Measurements from ENCODE around the gene DICER1. TPM values are rescaled to one million over a fixed set of nuclear protein-coding genes. Genes with fewer than 3 reads are reported as not detected.

DICER1 gene
- polyA plus RNA-seq, 2 of the 4 experiments (the other 2 are of a cell fraction), result 14.1 to 46.3 TPM

DNA sequence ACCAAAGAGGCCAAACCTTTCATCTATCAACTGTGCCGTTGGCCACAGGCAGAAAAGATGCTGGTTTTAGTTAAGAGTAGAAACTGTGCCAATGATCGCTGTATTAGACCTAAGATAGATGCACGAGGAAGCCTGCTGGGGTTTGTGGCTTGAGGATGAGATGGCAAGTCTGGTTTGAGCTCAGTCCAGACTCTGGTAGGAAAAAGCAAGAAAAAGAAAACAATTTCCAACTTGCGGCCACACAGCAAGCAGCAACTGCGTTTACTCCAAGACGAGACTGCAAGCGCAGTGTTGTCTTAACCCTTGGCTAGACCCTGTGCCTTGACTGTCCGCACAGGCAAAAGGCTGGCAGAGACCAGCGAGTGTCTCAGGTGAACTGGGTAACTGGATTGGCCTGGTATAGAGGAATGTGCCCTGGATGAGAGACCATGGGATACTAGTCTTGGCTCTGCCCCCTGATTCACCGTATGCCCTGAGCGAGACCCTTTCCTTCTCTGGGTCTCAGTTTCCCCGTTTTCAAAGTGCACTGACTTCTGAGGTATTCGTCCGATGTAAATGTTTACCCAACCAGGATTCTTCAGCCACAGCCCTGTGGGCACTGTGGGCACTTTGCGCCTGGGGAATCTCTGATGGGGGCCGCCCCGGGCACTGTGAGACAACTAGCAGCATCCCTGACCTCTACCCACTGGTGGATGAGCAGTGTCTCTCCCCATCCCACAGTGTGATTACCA, 113.4 kb downstream of the DICER1 start:
- Histone ChIP-seq H3K4me3 (no peak overlapping the region), H3K4me2 (no peak overlapping the region), H3K27ac (no peak overlapping the region), H3K9me3 (no peaks in the 10 kb centered on the region), H3K4me1 (no peaks in the 10 kb centered on the region)
- FAIRE-seq (no peak), DNase-seq (ENCODE audit: low read depth in 1 of 2, low spot score in 1 of 2) (no peak), ATAC-seq (no peak)
- ChIA-PET POLR2A (no interaction called here), CTCF (no interaction called here)
- 60% methylated on average over 16 of the region's 17 CpGs for WGBS (ENCODE audit: missing lambda C conversion rate)
- TF ChIP-seq HEYL (CRISPR knock-in tag; IDR thresholded peaks at IDR 0.05) (no peak), EHF (CRISPR knock-in tag; IDR thresholded peaks at IDR 0.05) (no peak), JUN (IDR thresholded peaks at IDR 0.05) (no peak), HOXB13 (CRISPR knock-in tag; IDR thresholded peaks at IDR 0.05; ENCODE audit: low read depth) (no peak), RFX5 (IDR thresholded peaks at IDR 0.05) (no peak), MAFK (IDR thresholded peaks at IDR 0.05; ENCODE audit: partially characterized antibody) (no peak), RAD21 (conservative IDR thresholded peaks at IDR 0.05 in 1 of 2, IDR thresholded peaks at IDR 0.05 in 1 of 2) (no peak), SREBF2 (IDR thresholded peaks at IDR 0.05) (no peak), NPAS2 (CRISPR knock-in tag; IDR thresholded peaks at IDR 0.05; ENCODE audit: borderline replicate concordance) (no peak), CHD4 (IDR thresholded peaks at IDR 0.05; ENCODE audit: borderline replicate concordance) (no peak)

DNA sequence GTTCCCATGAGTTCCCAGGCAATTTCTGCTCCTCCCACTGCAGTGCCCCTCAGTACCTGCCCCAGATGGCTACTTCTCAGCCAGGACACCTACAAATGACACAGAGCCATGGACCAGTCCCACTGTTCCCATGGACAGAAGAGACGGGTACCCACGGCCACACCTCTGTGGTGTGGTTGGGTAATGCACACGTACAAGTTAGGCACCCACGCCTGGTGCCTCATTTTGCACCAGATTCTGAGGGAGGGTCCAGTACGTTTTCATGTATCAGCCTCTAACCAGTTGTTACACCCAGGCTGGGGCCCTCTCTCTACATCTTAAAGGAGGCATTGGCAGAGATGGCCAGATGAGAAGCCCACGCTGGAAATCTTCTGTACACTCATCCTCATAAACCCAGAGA, 114.0 kb downstream of the DICER1 start:
- ChIA-PET CTCF (no interaction called here), POLR2A (no interaction called here)
- H3K27ac ChIP-seq, result no peak overlapping the region
- H3K4me1 ChIP-seq, result no peaks in the 10 kb centered on the region
- DNase-seq (ENCODE audit: low read depth in 1 of 2, low spot score in 1 of 2) (no peak), ATAC-seq (no peak), FAIRE-seq (no peak)
- H3K4me2 ChIP-seq, result no peak overlapping the region
- H3K4me3 ChIP-seq, result no peak overlapping the region
- H3K9me3 ChIP-seq, result no peaks in the 10 kb centered on the region
- whole genome bisulfite sequencing (ENCODE audit: missing lambda C conversion rate), result 51% methylated on average over 6 of the region's 6 CpGs
- TF ChIP-seq ESRRA (IDR thresholded peaks at IDR 0.05; ENCODE audit: borderline replicate concordance, low read length) (no peak), MAZ (IDR thresholded peaks at IDR 0.05; ENCODE audit: borderline replicate concordance, low read depth, low read length) (no peak), CBX8 (IDR thresholded peaks at IDR 0.05) (no peak), NFE2L2 (conservative IDR thresholded peaks at IDR 0.05; ENCODE audit: low read length) (no peak), EHF (CRISPR knock-in tag; IDR thresholded peaks at IDR 0.05) (no peak)

- ChIA-PET POLR2A (no interaction called here), CTCF (interaction anchor here (0.9 kb wide), 1 partner anchor 58 kb away, joined by 3 read pairs; no protein-coding TSS in a partner anchor)
- WGBS (ENCODE audit: missing lambda C conversion rate), result 54% methylated on average over 5 of the region's 5 CpGs
- no peaks in the 10 kb centered on the region for H3K4me1 ChIP-seq
- ATAC-seq (no peak), DNase-seq (ENCODE audit: low read depth in 1 of 2, low spot score in 1 of 2) (no peak), FAIRE-seq (no peak)
- H3K27ac ChIP-seq, result no peak overlapping the region
- no peak overlapping the region for H3K4me3 ChIP-seq
- no peaks in the 10 kb centered on the region for H3K9me3 ChIP-seq
- TF ChIP-seq RNF2 (IDR thresholded peaks at IDR 0.05; ENCODE audit: borderline replicate concordance, low read depth) (no peak), RCOR1 (IDR thresholded peaks at IDR 0.05; ENCODE audit: low read depth, low read length) (no peak), HOXB13 (CRISPR knock-in tag; IDR thresholded peaks at IDR 0.05; ENCODE audit: low read depth) (no peak), MAFK (IDR thresholded peaks at IDR 0.05; ENCODE audit: partially characterized antibody) (no peak), ZC3H11A (IDR thresholded peaks at IDR 0.05) (no peak), RAD21 (conservative IDR thresholded peaks at IDR 0.05 in 1 of 2, IDR thresholded peaks at IDR 0.05 in 1 of 2) (no peak), SMC3 (IDR thresholded peaks at IDR 0.05) (no peak), MYC (IDR thresholded peaks at IDR 0.05; ENCODE audit: borderline replicate concordance, low read length) (no peak), ZFP36 (IDR thresholded peaks at IDR 0.05; ENCODE audit: borderline replicate concordance, partially characterized antibody) (no peak), CBX2 (IDR thresholded peaks at IDR 0.05; ENCODE audit: borderline replicate concordance, low read depth) (no peak)
- no peak overlapping the region for H3K4me2 ChIP-seq
Observed at GRCh38 chr14:95041477-95042020, 115.8 kb downstream of the DICER1 start.

Data from A549 (cell line).